PC-3 (cell line): Measurements from ENCODE around the gene LRRC55. TPM values are rescaled to one million over a fixed set of nuclear protein-coding genes. Genes with fewer than 3 reads are reported as not detected.

Experiments
- ATAC-seq: fragments of 200-7000 bp; cut with Tn5 transposase; 2 replicates; pipeline ENCODE4 v1.9.1; 2020; ENCODE audit warnings: mild to moderate bottlenecking, moderate library complexity
- BruUV-seq: library from RNA; stranded (reverse); fragments of 400-500 nt; replicated peaks from 2 replicates; lab custom pipeline; 2021; lab: Mats Ljungman, UMichigan
- CTCF ChIA-PET: fragments of 300-600 bp; sonication (Branson Sonifier 250); formaldehyde crosslinking; loops from one replicate; lab custom pipeline; 2022; ENCODE audit warnings: antibody characterized with exemption; lab: Charles Lee
- POLR2A ChIA-PET: fragments of 300-600 bp; sonication (Branson Sonifier 250); formaldehyde crosslinking; loops from one replicate; lab custom pipeline; 2022; ENCODE audit warnings: antibody characterized with exemption; ENCODE audit not compliant: unreplicated experiment; lab: Charles Lee
- DNase-seq: peaks from one replicate; pipeline ENCODE4 v3.0.0-alpha.2; 2015
- H2AFZ ChIP-seq: fragments of 300-600 bp; sonication (generic); 2 replicates; pipeline ENCODE4 v1.6.0; 2016; ENCODE audit warnings: antibody characterized with exemption, low read length
- H3F3A ChIP-seq: fragments of 300-600 bp; sonication (generic); one replicate; pipeline ENCODE4 v1.6.0; 2017; ENCODE audit warnings: antibody characterized with exemption, low read length, control low read depth, mild to moderate bottlenecking; ENCODE audit not compliant: unreplicated experiment
- H3K27ac ChIP-seq: fragments of 300-600 bp; sonication (generic); 2 replicates; pipeline ENCODE4 v1.5.1; 2016; ENCODE audit warnings: mild to moderate bottlenecking, low read length
- H3K27me3 ChIP-seq: fragments of 300-600 bp; sonication (generic); 2 replicates; pipeline ENCODE4 v1.6.1; 2016; ENCODE audit warnings: low read length, mixed read lengths
- H3K36me3 ChIP-seq: fragments of 300-600 bp; sonication (generic); 2 replicates; pipeline ENCODE4 v1.6.1; 2016; ENCODE audit warnings: low read depth, mixed run types, low read length, mixed read lengths
- H3K4me1 ChIP-seq: fragments of 300-600 bp; sonication (generic); 2 replicates; pipeline ENCODE4 v1.5.1; 2016; ENCODE audit warnings: low read length; ENCODE audit not compliant: insufficient read depth
- H3K4me2 ChIP-seq: fragments of 300-600 bp; sonication (generic); 2 replicates; pipeline ENCODE4 v1.6.0; 2016; ENCODE audit warnings: low read length
- H3K4me3 ChIP-seq: fragments of 300-600 bp; sonication (generic); 2 replicates; pipeline ENCODE4 v1.5.1; 2016; ENCODE audit warnings: mild to moderate bottlenecking, low read length, mixed read lengths
- H3K79me2 ChIP-seq: fragments of 300-600 bp; sonication (generic); 2 replicates; pipeline ENCODE4 v1.6.1; 2017; ENCODE audit warnings: low read length, mixed read lengths
- H3K9ac ChIP-seq: fragments of 300-600 bp; sonication (generic); 2 replicates; pipeline ENCODE4 v1.6.0; 2016; ENCODE audit warnings: mild to moderate bottlenecking, low read length
- H3K9me2 ChIP-seq: fragments of 300-600 bp; sonication (generic); replicated peaks from 2 replicates; pipeline ENCODE4 v1.6.1; 2016; ENCODE audit warnings: mixed run types, low read length, mixed read lengths
- H3K9me3 ChIP-seq: fragments of 300-600 bp; sonication (generic); 2 replicates; pipeline ENCODE4 v1.6.1; 2016; ENCODE audit warnings: low read length, mixed read lengths
- H4K20me1 ChIP-seq: fragments of 300-600 bp; sonication (generic); 2 replicates; pipeline ENCODE4 v1.6.1; 2016; ENCODE audit warnings: low read length, mixed read lengths
- EZH2 ChIP-seq: fragments of 300-600 bp; sonication (generic); IDR thresholded peaks from one replicate; pipeline ENCODE4 v1.6.1; 2017; ENCODE audit warnings: antibody characterized with exemption, mild to moderate bottlenecking, low read length; ENCODE audit not compliant: unreplicated experiment
- EZH2phosphoT487 ChIP-seq: fragments of 300-600 bp; sonication (generic); IDR thresholded peaks from 2 replicates; pipeline ENCODE4 v1.6.1; 2018; ENCODE audit warnings: mild to moderate bottlenecking, antibody characterized with exemption, low read length, borderline replicate concordance
- intact Hi-C: fragments of 100-400 bp; cut with micrococcal nuclease; formaldehyde crosslinking; loops from 2 replicates; pipeline ENCODE4 v1.9.0; 2023
- total RNA-seq: library from RNA; depleted of rRNA; stranded (reverse); fragments of >200 nt; gene quantifications from 2 replicates; pipeline ENCODE4 v1.2.3, GENCODE V29; 2014
- TF ChIP-seq, protein P1 (sequence below): fragments of 300-600 bp; sonication (generic); conservative IDR thresholded peaks from 2 replicates; pipeline ENCODE4 v1.5.1; 2017; ENCODE audit warnings: antibody characterized with exemption, low read depth, mild to moderate bottlenecking, low read length

LRRC55 gene
- total RNA-seq, 1 experiment from 2014 or later = not detected

DNA sequence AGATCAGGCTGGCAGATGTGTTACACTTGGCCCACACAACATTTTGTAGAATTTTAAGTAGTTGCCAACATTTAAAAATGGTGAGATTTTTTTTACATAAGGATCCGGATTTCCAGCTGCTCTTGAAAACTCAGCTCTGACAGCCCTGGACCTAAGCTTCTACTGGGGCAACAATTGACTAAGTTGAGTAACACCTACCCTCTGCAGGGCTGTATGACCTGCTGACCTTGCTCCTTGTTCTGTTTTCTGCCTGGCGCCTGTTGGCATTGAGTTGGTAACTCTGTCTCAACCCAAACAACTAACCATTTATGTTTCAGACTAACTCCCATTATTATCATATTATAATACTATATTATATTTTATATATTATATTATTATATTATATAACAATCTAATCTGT is 21.1 kb upstream of the LRRC55 start:
- Histone ChIP-seq H3K9me3 (no peaks in the 10 kb centered on the region), H3K4me1 (no peaks in the 10 kb centered on the region), H4K20me1 (no peaks in the 10 kb centered on the region), H3K27ac (no peak overlapping the region), H3K36me3 (no peaks in the 10 kb centered on the region), H3K4me2 (no peak overlapping the region), H3K79me2 (no peaks in the 10 kb centered on the region), H3F3A (no peaks in the 10 kb centered on the region), H3K9me2 (no peaks in the 10 kb centered on the region), H3K27me3 (peaks cover 61% of the 10 kb centered on the region), H3K9ac (no peak overlapping the region), H3K4me3 (no peak overlapping the region), H2AFZ (no peak overlapping the region)
- TF ChIP-seq EZH2phosphoT487 = no peak
- TF ChIP-seq, protein P1, sequence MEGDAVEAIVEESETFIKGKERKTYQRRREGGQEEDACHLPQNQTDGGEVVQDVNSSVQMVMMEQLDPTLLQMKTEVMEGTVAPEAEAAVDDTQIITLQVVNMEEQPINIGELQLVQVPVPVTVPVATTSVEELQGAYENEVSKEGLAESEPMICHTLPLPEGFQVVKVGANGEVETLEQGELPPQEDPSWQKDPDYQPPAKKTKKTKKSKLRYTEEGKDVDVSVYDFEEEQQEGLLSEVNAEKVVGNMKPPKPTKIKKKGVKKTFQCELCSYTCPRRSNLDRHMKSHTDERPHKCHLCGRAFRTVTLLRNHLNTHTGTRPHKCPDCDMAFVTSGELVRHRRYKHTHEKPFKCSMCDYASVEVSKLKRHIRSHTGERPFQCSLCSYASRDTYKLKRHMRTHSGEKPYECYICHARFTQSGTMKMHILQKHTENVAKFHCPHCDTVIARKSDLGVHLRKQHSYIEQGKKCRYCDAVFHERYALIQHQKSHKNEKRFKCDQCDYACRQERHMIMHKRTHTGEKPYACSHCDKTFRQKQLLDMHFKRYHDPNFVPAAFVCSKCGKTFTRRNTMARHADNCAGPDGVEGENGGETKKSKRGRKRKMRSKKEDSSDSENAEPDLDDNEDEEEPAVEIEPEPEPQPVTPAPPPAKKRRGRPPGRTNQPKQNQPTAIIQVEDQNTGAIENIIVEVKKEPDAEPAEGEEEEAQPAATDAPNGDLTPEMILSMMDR = no peak
- no peak for TF ChIP-seq EZH2
- ChIA-PET POLR2A (no interaction called here), CTCF (no interaction called here)
- BruUV-seq = no TSS peak
- DNase-seq = no peak
- intact Hi-C loops = no loop called here
- no peak for ATAC-seq

DNA sequence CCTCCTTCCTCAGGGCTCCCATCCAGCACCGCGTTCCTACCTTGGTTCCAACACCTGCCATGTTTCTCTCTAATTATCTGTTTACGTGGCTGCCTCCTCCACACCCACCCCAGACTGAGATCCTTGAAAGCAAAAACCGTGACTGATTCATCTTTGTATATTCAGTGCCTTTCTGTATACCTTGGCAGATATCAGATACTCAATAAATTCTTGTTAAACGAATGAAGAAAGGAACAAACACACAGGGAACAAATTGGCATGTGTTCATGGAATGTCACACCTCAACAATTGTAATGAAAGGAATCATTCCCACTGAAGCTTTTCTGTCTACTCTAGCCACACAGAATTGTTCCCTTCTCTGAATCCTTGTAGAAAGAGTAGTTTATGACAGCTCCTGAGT is 20.4 kb upstream of the LRRC55 start:
- Histone ChIP-seq H2AFZ (no peak overlapping the region), H4K20me1 (no peaks in the 10 kb centered on the region), H3K4me3 (no peak overlapping the region), H3K9me2 (no peaks in the 10 kb centered on the region), H3K4me2 (no peak overlapping the region), H3K9me3 (no peaks in the 10 kb centered on the region), H3K79me2 (no peaks in the 10 kb centered on the region), H3K27ac (no peak overlapping the region), H3K36me3 (no peaks in the 10 kb centered on the region), H3K9ac (no peak overlapping the region), H3F3A (no peaks in the 10 kb centered on the region), H3K4me1 (no peaks in the 10 kb centered on the region), H3K27me3 (peaks cover 56% of the 10 kb centered on the region)
- ChIA-PET POLR2A (no interaction called here), CTCF (no interaction called here)
- BruUV-seq = no TSS peak
- DNase-seq = no peak
- ATAC-seq = no peak
- intact Hi-C loops = no loop called here
- TF ChIP-seq, protein P1 = no peak
- TF ChIP-seq EZH2 = no peak
- no peak for TF ChIP-seq EZH2phosphoT487

DNA sequence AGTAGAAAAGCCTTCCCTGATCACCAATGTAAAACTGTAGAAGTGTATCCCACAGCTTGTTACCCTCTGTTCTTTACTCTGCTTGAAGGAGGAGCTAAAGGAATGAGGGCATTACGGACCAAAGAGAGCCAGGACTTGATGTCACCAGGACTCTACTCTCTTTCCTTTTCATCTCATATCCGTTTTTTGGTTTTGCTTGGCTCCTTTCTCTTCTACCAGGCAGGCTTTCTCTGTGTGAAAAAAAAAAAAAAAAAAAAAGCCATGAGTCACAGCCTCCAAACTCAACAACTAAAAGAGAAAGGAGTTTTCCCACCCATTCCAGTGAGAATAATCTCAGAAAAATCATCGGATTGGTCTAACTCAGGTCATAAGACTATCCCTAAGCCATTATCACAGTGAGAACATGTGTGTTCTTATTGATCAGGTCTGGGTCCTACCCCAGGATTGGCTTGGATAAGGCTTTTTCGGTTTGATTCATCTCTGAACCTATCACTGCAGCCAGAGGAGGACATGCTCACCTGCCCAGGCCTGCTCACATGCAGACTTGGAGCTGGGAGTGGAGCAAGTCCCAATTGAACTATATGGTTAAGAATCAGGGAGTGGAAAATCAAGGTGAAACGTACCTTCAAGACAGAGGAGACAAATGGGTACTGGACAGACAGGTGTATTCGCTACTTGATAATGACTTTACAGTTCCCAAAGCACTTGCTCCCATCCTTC is 19.4 kb upstream of the LRRC55 start:
- POLR2A ChIA-PET = no interaction called here
- no peaks in the 10 kb centered on the region for H3K9me2 ChIP-seq
- H3K79me2 ChIP-seq = no peaks in the 10 kb centered on the region
- H3K4me1 ChIP-seq = no peaks in the 10 kb centered on the region
- H2AFZ ChIP-seq = no peak overlapping the region
- H3K27me3 ChIP-seq = peaks cover 46% of the 10 kb centered on the region
- no peak overlapping the region for H3K4me3 ChIP-seq
- CTCF ChIA-PET = no interaction called here
- ATAC-seq = no peak
- intact Hi-C loops = no loop called here
- H3K9me3 ChIP-seq = no peaks in the 10 kb centered on the region
- no peaks in the 10 kb centered on the region for H3K36me3 ChIP-seq
- H4K20me1 ChIP-seq = no peaks in the 10 kb centered on the region
- no peak for DNase-seq
- no peak for TF ChIP-seq EZH2
- TF ChIP-seq, protein P1 = no peak
- TF ChIP-seq EZH2phosphoT487 = no peak
- H3K4me2 ChIP-seq = no peak overlapping the region
- no peaks in the 10 kb centered on the region for H3F3A ChIP-seq
- BruUV-seq = no TSS peak
- no peak overlapping the region for H3K9ac ChIP-seq
- no peak overlapping the region for H3K27ac ChIP-seq
